Germinal center (tissue), 1 donor: ENCODE measurements around the gene KRTAP10-10.
"Not testable (repeated sequence)": the region's sequence is repeated elsewhere in the genome, so short reads cannot be mapped to it uniquely, and the experiment has no call there.

Experiments used
- DNase-seq: peaks from one replicate; pipeline ENCODE4 v3.0.0; 2012; ENCODE audit warnings: mixed read lengths, low spot score

The KRTAP10-10 gene

GRCh38 chr21:44603109-44603875 is 33.9 kb upstream of the KRTAP10-10 start:
- no peak for DNase-seq

- DNase-seq, result no peak
Measured at GRCh38 chr21:44603911-44604310, 33.2 kb upstream of the KRTAP10-10 start.

- DNase-seq, result no peak
Measured at GRCh38 chr21:44606495-44606894, 30.7 kb upstream of the KRTAP10-10 start.

GRCh38 chr21:44609193-44609592 is 28.0 kb upstream of the KRTAP10-10 start:
- DNase-seq, result no peak

- not testable (repeated sequence) for DNase-seq
Measured at GRCh38 chr21:44610157-44610843, 26.9 kb upstream of the KRTAP10-10 start.

- no peak for DNase-seq
Measured at GRCh38 chr21:44611551-44611950, 25.6 kb upstream of the KRTAP10-10 start.

- no peak for DNase-seq
Measured at GRCh38 chr21:44612029-44612486, 25.1 kb upstream of the KRTAP10-10 start, which contains the start of gene KRTAP10-8. Gene KRTAP10-8, plus strand, starts transcription at chr21:44612079. Its CDS starts 22 bp downstream, at chr21:44612101.

GRCh38 chr21:44612669-44613229 is 24.4 kb upstream of the KRTAP10-10 start:
- no peak for DNase-seq

- DNase-seq, result no peak
Measured at GRCh38 chr21:44613386-44614155, 23.6 kb upstream of the KRTAP10-10 start.

GRCh38 chr21:44614161-44614631 is 23.0 kb upstream of the KRTAP10-10 start:
- no peak for DNase-seq

GRCh38 chr21:44614961-44615391 is 22.2 kb upstream of the KRTAP10-10 start:
- DNase-seq, result no peak

GRCh38 chr21:44615466-44615865 is 21.7 kb upstream of the KRTAP10-10 start:
- no peak for DNase-seq

- no peak for DNase-seq
Measured at GRCh38 chr21:44615911-44616590, 21.1 kb upstream of the KRTAP10-10 start.

- DNase-seq, result no peak
Measured at GRCh38 chr21:44616591-44616926, 20.6 kb upstream of the KRTAP10-10 start.

- no peak for DNase-seq
Measured at GRCh38 chr21:44617071-44617501, 20.1 kb upstream of the KRTAP10-10 start.

GRCh38 chr21:44618504-44618903 is 18.7 kb upstream of the KRTAP10-10 start:
- DNase-seq, result no peak

GRCh38 chr21:44618909-44619308 is 18.2 kb upstream of the KRTAP10-10 start:
- DNase-seq, result no peak

GRCh38 chr21:44619886-44620285 is 17.3 kb upstream of the KRTAP10-10 start:
- DNase-seq, result no peak

- DNase-seq, result no peak
Measured at GRCh38 chr21:44623575-44623974, 13.6 kb upstream of the KRTAP10-10 start.

- DNase-seq, result no peak
Measured at GRCh38 chr21:44625756-44626155, 11.4 kb upstream of the KRTAP10-10 start.

- no peak for DNase-seq
Measured at GRCh38 chr21:44626262-44626661, 10.9 kb upstream of the KRTAP10-10 start.
